GM21717 (cell line): ENCODE results near the gene PLLP.

Source experiments
- ATAC-seq: cut with Tn5 transposase; IDR thresholded peaks from one replicate; pipeline ENCODE4 v1.9.1; 2021; ENCODE audit warnings: mild to moderate bottlenecking, moderate library complexity; ENCODE audit not compliant: unreplicated experiment

The PLLP gene

GRCh38 chr16:57226701-57227621 lies 57.5 kb downstream of the PLLP start:
- no peak for ATAC-seq

- ATAC-seq = no peak
These were observed 58.5 kb downstream of the PLLP start for GRCh38 chr16:57225978-57226377.

- ATAC-seq = no peak
These were observed 59.7 kb downstream of the PLLP start for GRCh38 chr16:57224651-57225335.

- ATAC-seq = no peak
These were observed 61.4 kb downstream of the PLLP start for GRCh38 chr16:57223057-57223456.

- ATAC-seq = no peak
These were observed 67.5 kb downstream of the PLLP start for GRCh38 chr16:57216968-57217367.

GRCh38 chr16:57213462-57213861 lies 71.0 kb downstream of the PLLP start:
- ATAC-seq = no peak

GRCh38 chr16:57209780-57210179 lies 74.7 kb downstream of the PLLP start:
- no peak for ATAC-seq

GRCh38 chr16:57208926-57209325 lies 75.5 kb downstream of the PLLP start:
- no peak for ATAC-seq
